IPS-11a (cell line): ENCODE results near the gene FMNL2.

Experiments used
- H3K4me3 ChIP-seq: one replicate; pipeline ENCODE4 v1.5.1; 2013; ENCODE audit warnings: low read depth, low read length, control low read depth

The FMNL2 gene

DNA sequence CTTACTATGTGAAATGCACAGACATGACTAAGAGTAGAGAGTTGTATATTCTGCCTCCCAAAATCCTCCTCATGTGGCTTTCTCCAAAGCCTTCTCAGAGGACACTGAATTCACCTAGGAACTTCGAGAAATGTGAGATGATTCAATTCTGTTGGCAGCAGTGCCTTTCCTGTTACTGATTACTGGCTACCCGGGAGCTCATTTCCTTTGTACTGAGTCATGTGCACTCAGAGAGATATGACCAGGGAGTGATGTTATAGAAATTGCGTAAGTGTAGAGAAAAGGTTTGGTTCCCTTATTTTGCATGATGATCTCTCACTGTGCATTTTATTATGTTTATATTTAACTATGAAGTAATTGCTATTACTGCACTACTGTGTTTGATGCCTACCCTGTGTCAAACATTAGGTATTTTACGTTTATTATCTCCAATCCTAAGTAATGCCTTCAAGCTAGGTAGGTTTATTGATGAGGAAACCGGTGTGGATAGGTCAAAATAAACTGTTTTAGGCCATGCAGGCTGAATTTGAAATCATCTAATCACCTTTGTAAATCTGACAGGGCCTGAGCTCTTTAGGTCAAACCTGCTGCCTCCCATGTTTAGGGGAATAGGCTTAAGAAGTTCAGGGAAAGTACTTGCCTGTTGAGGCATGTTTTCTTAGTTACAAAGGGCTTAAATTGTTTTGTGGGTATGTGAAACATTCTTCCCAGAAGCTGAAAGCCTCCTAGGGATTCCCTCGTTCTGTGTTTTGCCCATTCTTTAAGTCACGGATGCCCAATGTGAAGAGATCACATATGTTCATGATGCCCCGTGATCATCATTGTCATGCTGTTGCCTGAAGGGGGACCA, 86.8 kb downstream of the FMNL2 start:
- H3K4me3 ChIP-seq = no peak overlapping the region

- H3K4me3 ChIP-seq = no peak overlapping the region
Observed at GRCh38 chr2:152423684-152424083, 88.7 kb downstream of the FMNL2 start.

- H3K4me3 ChIP-seq = no peak overlapping the region
Observed at GRCh38 chr2:152425765-152426727, 91.1 kb downstream of the FMNL2 start.

GRCh38 chr2:152426801-152427200, 91.8 kb downstream of the FMNL2 start:
- H3K4me3 ChIP-seq = no peak overlapping the region

DNA sequence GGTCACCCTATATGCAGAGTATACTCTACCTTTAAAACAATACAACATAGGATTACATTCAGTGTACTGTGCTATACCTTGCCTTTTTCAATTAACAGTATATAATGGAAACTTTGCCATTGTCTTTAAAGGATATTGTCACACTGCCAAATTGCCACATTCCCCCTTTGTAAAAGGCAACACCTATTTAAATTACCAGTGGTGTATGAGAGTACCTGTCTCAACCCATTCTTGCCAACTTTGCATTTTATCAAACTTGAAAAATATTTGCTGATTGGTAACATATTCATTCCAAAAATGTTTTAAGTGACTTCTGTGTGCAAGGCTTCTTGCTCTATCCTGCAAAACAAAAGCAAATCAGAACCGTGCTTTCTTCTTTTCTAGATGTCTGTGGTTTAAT, 92.9 kb downstream of the FMNL2 start:
- H3K4me3 ChIP-seq = no peak overlapping the region

DNA sequence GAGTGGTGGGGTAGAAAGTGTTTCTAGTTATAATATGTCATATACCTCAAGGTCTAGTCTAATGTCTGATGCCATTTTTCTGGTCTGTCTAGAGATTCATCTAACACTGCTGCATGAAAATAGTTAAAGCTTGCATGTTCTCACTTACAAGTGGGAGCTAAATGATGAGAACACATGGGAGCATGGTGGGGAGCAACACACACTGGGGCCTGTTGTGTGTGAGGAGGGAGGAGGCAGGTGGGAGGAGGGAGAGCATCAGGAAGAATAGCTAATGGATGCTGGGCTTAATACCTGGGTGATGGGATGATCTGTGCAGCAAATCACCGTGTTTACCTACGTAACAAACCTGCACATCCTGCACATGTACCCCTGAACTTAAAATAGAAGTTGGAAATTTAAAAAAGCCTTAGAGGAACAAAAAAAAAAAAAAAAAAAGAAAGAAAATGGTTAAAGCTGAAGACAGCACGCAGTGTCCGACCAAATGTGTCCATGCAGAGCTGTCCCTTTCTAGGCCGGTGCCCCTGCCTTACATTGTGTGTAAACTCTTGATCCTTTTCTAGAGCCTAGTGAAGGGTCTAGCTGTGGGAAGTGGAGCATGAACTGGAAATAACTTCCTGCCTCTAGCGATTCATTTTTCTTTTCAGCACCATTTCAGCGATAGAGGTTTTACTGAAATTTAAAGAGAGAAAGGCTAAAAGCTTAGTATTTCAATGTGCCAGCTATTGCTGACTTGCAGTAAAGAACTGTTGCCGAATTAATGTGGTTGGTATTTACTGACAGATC, 94.0 kb downstream of the FMNL2 start:
- no peak overlapping the region for H3K4me3 ChIP-seq

- H3K4me3 ChIP-seq = no peak overlapping the region
Observed at GRCh38 chr2:152430876-152431275, 95.9 kb downstream of the FMNL2 start.

GRCh38 chr2:152431370-152432098, 96.6 kb downstream of the FMNL2 start:
- no peak overlapping the region for H3K4me3 ChIP-seq

GRCh38 chr2:152432206-152432653, 97.3 kb downstream of the FMNL2 start:
- no peak overlapping the region for H3K4me3 ChIP-seq

DNA sequence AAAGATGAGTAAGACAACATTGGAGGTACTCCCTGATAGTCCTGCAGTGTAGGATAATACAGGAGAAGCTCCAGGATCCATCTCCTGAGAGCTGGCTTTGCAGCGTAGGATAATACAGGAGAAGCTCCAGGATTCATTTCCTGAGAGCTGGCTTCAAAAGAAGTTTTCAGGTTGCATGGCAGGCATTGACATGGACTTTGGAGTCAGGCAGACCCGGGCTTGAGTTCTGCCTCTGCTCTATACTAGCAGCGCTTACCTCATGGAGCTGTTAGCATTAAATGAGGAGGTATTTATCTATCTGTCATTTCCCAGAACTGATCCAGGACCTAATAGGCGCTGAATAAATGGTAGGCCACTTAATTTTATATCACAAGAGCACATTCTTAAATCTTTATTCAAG, 97.8 kb downstream of the FMNL2 start:
- H3K4me3 ChIP-seq = no peak overlapping the region

- H3K4me3 ChIP-seq = no peak overlapping the region
Observed at GRCh38 chr2:152433289-152433688, 98.3 kb downstream of the FMNL2 start.

- no peak overlapping the region for H3K4me3 ChIP-seq
Observed at GRCh38 chr2:152433791-152434190, 98.8 kb downstream of the FMNL2 start.

GRCh38 chr2:152434395-152435182, 99.6 kb downstream of the FMNL2 start:
- no peak overlapping the region for H3K4me3 ChIP-seq

DNA sequence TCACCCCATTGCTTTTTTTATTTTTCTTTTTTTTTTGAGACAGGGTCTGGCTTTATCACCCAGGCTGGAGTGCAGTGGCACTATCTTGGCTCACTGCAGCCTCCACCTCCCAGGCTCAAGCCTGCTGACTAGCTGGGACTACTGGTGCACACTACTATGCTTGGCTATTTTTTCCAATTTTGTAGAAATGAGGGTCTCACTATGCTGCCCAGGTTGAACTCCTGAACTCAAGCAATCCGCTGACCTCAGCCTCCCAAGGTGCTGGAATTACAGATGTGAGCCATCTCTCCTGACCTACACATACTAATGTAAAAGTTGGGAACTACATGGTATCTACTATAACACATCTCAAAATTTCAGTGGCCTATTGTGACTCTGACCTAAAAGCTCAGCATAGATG, 101.2 kb downstream of the FMNL2 start:
- no peak overlapping the region for H3K4me3 ChIP-seq

DNA sequence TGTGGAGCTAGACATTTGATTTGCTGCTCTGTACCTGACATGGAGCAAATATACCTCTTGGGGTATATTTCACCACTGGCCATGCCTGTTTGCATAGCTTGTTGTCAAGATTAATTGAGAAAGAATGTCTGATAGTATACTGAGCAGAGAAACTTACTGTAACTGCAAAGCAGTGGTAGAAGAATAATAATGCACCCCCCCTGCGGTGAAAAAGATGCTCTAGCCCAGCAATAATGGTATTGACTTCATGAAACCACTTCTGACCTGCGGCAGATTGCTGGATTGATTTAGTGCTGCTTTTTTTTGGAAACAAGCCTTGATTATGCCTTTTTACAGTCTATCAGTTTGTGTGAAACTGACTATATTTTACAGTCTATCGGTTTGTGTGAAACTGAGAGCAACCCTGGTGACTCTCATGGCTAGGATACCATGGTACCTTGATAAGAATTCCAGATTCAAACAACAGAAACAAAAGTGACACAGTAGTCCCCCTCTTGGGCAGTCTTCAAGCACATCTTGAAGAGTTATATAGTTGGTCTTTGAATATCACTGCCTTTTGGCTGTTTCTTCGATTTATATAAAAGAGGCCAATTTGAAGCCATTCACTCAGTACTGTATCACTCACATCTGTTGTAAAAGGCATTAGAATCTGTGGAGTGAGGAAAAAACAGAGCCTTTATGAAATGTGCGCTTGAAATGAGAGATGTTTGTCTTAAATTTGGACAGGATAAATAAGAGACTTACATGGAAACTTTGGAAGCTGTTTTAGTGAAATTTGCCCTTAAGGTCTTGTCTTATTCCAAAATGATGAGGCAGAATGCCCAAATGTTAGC, 102.5 kb downstream of the FMNL2 start:
- no peak overlapping the region for H3K4me3 ChIP-seq

GRCh38 chr2:152440049-152440448, 105.1 kb downstream of the FMNL2 start:
- no peak overlapping the region for H3K4me3 ChIP-seq

DNA sequence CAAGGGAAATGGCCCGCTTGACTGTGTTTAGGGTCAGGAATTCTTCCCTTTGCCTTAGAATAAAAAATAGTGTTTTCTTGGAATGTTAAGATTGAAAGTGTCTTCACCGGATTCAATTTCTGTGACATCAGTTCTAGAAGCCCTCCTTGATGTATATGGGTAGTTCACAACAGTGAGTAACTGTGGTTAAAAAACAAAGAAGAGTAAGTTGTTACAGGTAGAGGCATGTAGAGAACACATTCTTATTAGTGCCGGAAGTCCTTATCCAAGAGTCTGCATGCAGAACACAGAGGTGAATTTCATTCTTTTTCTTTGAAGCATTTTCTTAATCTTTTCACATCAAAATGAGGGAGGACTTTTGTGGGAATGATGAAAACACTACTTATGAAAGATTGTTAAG, 105.5 kb downstream of the FMNL2 start:
- H3K4me3 ChIP-seq = no peak overlapping the region

DNA sequence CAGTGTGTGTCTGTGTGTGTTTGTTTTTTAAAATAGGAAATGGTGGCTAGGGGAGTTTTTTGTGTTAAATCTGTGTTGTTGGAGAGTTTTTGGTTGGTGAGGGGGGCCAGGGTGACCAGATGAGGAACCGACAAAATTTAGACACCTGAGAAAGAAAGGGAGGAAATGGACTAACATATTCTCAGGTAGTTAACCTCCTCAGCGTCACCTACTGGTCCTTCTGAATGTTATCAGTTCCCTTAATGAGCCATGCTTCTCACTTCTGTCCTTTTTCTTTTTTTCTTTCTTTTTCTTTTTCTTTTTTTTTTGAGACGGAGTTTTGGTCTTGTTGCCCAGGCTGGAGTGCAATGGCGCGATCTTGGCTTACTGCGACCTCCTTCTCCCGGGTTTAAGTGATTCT, 107.0 kb downstream of the FMNL2 start:
- H3K4me3 ChIP-seq = no peak overlapping the region

DNA sequence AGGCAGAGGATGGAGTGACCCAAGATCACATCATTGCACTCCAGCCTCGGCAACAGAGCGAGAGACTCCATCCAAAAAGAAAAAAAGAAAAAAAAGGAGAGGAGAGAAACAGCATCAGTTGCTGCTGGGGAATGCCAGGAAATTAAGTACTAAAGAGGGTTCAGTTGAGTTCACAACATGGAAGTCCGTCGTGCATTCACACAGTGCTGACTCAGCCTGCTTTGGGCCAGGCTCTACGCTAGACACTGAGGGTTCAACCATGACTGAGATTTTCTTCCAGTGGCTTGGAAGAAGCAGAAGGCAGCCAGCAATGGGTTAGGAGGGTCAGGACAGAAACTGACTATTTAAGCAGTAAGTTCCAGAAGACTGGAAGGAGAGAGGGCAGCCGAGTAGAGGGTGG, 108.8 kb downstream of the FMNL2 start:
- no peak overlapping the region for H3K4me3 ChIP-seq
